SKM-1 treated with dmso at 0.1 percent for 144 hours (cell line): Measurements from ENCODE around the gene CYSTM1.

Experiments used
- DNase-seq: peaks from one replicate; lab custom pipeline; 2025; ENCODE audit not compliant: unreplicated experiment; lab: John Stamatoyannopoulos, UW

The CYSTM1 gene

DNA sequence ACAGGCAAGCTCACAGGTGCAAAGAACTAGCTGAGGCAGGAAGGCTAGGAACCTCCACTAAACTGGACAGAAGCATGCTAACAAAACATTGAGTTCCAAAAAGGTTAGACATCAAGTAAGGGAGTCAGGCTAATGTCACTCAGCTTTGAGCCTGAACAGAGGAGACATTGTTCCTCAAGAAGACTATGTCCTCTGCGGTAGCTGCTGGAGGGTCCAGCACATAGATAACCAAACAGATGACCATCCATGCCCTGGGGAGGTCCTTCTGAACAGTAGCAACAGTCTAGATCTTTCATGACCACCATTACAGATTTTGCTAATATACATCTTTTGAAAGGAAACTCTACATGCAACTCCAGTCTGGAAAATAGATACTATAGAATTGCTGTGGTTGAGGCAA is 57.7 kb downstream of the CYSTM1 start:
- no peak for DNase-seq

DNA sequence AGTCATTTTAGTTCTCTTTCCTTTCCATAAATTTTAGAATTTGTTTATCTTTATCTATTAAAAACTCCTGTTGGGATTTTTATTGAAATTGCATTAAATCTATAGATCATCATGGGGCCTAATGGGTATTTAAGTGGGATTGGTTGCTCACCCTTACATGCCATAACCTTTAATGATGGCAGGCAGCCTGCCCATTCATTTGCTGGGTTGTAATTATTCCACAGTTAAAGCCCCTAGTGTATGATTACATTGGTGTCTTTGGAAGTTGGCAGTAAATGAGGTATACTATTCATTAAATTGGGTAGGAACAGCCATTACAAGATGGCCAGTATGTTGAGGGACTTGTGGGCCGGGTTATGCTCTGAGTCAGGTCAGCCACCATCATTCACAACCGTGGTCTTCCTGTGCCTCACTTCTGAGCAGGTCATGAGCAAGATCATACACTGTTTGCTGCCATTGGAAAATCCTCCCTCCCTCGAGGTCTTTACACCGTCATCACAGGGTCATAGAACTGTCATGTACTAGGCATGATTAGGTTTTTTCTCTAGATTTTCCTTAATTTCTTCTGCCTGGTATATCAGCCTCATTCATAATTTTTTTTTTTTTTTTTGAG is 59.5 kb downstream of the CYSTM1 start:
- no peak for DNase-seq

DNA sequence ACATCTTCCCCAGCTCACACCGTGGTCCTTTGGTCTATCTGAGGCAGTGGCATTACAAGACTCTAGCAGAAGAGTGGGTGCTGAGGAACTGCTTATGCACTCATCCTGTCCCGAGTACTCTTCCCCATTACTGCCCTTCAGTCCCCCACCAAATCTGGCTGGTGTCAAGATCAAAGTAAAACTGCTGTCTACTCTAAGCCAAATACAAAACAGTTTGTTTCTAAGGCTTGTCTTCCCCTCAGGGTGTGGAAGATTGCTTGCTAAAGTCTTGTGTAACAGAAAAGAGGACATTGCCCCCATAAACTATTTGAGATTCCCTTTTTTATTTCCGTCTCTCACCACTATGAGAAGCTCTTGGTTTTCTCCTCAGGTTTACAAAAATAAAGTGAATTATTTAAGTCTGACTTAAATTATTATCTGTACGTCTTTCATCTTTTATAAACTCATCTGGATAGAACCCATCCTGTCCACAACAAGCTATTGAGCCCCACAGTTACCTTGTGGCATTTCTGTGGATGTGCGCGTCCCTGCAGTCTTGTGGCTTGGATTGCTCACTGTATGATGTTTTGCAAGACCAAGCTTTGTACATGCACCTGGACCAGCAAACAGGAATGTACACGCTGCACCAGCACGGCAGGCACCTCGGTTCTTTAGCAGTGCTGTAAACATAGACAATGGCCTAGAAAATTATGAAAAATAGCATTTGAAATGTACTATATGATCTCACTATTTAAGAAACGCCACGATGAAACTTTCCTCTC is 61.0 kb downstream of the CYSTM1 start:
- peak; percentile 78 for DNase-seq

- DNase-seq, result no peak
Observed at GRCh38 chr5:140236891-140237598, 62.1 kb downstream of the CYSTM1 start.

GRCh38 chr5:140238756-140239155 is 63.8 kb downstream of the CYSTM1 start:
- DNase-seq, result no peak

- DNase-seq, result no peak
Observed at GRCh38 chr5:140239461-140239860, 64.5 kb downstream of the CYSTM1 start.

DNA sequence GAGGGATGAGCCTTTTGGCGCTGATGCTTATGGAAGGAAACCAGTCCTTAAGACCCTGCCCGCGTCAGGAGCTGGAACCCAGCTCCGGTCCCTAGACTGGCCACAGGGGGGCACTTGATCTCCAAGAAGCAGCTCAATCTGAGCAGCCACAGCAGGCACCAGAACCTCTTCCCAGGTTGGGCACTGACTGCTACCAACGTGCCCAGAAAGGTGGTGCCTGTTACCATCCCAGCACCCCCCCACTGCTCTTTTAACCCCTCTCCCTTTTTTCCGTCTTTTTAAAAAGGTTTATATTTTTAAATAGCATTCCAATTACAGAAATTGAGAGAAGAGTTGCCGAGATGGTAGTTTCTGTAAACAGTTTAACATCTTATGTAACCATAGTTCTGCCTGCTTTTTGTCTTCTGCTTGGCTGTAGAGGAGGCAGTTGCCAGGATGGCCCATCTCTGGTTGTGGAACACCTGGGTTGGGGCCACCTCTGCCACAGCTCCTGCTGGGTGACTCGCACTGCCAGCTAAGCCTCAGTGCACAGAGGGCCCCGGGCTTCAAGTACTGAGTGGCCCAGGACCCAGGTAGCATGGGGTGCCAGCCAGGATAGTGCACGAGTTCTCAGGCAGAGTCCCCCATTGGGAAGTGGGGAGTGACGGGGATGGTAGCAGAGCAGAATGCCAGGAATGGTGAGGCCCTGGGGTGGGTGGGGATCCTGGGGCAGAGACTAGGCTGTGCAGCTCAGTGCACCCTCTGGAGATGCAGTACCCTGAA is 65.1 kb downstream of the CYSTM1 start:
- DNase-seq, result peak; percentile 46

GRCh38 chr5:140240987-140241706 is 66.2 kb downstream of the CYSTM1 start:
- DNase-seq, result no peak

GRCh38 chr5:140242099-140242498 is 67.1 kb downstream of the CYSTM1 start:
- no peak for DNase-seq

GRCh38 chr5:140242890-140243585 is 68.0 kb downstream of the CYSTM1 start:
- no peak for DNase-seq

GRCh38 chr5:140243706-140244250 is 68.8 kb downstream of the CYSTM1 start:
- no peak for DNase-seq

GRCh38 chr5:140244525-140245025 is 69.6 kb downstream of the CYSTM1 start:
- DNase-seq, result peak; percentile 74

- DNase-seq, result peak; percentile 6
Observed at GRCh38 chr5:140245341-140245740, 70.4 kb downstream of the CYSTM1 start.

DNA sequence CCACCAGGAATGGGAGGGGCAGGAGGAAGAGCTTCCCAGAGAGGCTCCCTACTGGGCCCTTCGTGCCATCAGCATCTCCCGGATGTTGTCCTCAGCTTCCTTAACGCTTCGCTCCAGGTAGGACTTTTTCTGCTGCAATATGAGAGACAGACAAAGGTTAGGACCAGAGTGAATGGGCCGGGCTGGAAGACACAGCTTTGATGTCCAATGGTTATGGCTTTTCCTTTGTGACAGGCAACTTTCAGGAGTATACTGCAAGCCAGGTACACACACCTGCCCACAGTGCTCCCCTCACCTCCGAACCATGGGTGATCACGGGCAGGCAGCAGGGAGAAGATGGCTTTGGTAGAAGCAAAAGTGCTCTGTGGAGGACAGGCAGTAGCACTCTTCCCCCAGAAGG is 70.9 kb downstream of the CYSTM1 start:
- DNase-seq, result no peak

GRCh38 chr5:140246378-140247122 is 71.6 kb downstream of the CYSTM1 start:
- DNase-seq, result no peak

GRCh38 chr5:140248414-140248813 is 73.4 kb downstream of the CYSTM1 start:
- no peak for DNase-seq

DNA sequence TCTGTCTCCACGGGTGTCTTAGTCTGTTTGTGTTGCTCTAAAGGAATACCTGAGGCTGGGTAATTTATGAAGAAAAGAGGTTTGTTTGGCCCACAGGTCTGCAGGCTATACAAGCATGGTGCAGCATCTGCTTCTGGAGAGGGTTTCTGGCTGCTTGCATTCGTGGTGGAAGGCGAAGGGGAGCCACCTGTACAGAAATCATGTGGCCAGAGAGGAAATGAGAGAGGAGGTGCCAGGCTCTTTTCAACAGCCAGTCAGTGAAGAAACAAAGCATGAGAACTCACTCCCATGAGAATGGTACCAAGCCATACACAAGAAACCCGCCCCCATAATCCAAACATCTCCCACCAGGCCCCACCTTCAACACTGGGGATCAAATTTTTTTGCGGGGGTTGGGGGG is 74.5 kb downstream of the CYSTM1 start:
- no peak for DNase-seq

DNA sequence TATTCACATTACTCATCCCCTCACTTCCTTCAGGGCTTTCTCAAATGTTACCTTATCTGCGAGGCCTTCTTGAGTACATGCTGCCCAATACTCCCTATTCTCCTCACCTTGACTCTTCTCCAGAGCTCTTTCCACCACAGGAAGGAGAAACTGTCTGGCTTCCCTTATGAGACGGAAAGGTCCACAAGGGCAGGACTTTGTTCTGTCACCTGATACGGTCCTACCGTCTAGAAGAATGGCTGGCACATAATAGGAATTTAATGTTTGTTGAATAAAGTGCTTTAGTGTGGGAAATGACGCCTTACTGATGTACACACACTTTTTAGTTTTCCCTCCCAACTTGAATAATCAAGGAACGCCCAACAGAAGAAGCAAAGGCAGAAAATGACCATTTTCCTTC is 75.4 kb downstream of the CYSTM1 start:
- no peak for DNase-seq

DNA sequence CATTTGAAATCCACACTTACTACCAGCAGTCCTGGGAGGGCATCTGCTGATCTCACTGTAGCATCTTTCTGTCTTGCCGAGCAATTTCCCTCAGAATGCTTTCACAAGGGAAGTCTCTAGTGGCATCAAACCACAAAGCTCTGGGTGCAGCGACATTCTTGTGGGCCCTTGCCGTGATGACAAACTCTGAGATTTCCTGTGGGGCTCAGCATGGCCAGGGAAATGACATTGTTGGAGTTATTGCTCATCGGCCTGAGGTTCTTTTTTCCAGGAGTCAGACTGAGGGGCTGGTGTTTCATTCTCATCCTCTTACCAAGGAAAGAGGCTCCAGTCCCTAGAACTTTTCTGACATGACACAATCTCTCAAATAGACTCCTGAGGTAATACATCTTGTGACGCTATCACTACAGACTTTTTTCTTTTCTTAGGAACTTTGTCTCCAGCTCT is 76.6 kb downstream of the CYSTM1 start:
- DNase-seq, result peak; percentile 67
